ENCODE data around the gene GOLGA6B.
"Not testable (repeated sequence)": the region's sequence is repeated elsewhere in the genome, so short reads cannot be mapped to it uniquely, and the experiment has no call there.

DNA sequence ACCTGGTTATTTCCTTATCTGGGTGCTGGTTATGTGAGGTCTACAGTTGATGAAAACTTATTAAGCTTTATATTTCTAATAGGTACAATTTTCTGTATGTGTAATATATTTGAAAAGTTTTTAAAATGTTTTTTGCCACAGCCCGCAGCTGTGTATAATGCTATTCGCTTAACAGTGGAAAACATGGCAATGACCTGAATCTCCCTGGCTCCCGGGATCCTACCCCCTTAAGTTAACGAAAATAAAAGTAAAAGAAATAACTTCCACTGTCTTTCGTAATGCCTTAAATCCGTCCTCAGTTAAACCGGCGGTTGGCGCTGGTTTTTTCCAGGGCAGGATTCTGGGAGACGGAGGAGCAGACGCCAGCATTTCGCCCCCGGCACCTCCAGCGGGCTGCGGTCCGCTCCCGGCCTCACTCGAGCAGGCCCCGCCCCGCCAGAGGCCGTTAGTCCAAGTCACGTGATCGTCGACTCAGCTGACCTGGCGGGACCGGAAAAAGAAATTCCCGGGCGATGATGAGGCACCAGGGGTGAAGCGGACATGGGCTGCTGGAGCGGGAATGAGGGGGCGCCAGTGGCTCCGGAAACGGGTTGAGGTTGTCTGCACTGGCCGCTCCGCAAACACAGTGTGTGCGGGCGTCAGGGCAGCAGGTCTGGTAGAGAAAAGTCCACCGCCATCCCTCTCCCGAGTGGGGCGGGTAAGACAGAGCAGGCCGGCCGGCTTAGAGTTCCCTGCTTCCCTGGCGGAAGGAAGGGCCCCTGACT, 17.8 kb upstream of the GOLGA6B start:
- TF ChIP-seq, protein P1, sequence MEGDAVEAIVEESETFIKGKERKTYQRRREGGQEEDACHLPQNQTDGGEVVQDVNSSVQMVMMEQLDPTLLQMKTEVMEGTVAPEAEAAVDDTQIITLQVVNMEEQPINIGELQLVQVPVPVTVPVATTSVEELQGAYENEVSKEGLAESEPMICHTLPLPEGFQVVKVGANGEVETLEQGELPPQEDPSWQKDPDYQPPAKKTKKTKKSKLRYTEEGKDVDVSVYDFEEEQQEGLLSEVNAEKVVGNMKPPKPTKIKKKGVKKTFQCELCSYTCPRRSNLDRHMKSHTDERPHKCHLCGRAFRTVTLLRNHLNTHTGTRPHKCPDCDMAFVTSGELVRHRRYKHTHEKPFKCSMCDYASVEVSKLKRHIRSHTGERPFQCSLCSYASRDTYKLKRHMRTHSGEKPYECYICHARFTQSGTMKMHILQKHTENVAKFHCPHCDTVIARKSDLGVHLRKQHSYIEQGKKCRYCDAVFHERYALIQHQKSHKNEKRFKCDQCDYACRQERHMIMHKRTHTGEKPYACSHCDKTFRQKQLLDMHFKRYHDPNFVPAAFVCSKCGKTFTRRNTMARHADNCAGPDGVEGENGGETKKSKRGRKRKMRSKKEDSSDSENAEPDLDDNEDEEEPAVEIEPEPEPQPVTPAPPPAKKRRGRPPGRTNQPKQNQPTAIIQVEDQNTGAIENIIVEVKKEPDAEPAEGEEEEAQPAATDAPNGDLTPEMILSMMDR (IDR thresholded peaks at IDR 0.05; ENCODE audit: poor library complexity) = not testable (repeated sequence)
- not testable (repeated sequence) for TF ChIP-seq EZH2phosphoT487 (IDR thresholded peaks at IDR 0.05; ENCODE audit: low read depth, severe bottlenecking, unreplicated experiment); EZH2 (IDR thresholded peaks at IDR 0.05; ENCODE audit: borderline replicate concordance)

All from hepatocyte (in vitro differentiated cells).